ENCODE results near the gene GPSM1. TPM values are rescaled to one million over a fixed set of nuclear protein-coding genes. Genes with fewer than 3 reads are reported as not detected.

Gene GPSM1
- total and polyA plus RNA-seq, 7 donors, result 0.34 to 2.3 (median 1.3) TPM

GRCh38 chr9:136393531-136393930 is 66.2 kb downstream of the GPSM1 start:
- 86 to 89% (median 89%) methylated on average over 17 of the region's 17 CpGs for WGBS, 3 donors
- peaks cover 2 to 88% of the 10 kb centered on the region in 2 donors for H3K36me3 ChIP-seq (ENCODE audit: insufficient read depth in 1 of 2, low read depth in 1 of 2)
- intact Hi-C loops (cut with DNase I), result no loop called here
- ATAC-seq, result no peak
- DNase-seq, result peak in 1 of 2 donors; percentile 46
- no peaks in the 10 kb centered on the region for H3K27me3 ChIP-seq (ENCODE audit: insufficient read depth in 3 of 3, low read length in 2 of 3)
- peaks cover 1% of the 10 kb centered on the region for H3K4me1 ChIP-seq
- H3K4me3 ChIP-seq, result no peak overlapping the region
- no peak overlapping the region for H3K27ac ChIP-seq
- H3K9me3 ChIP-seq, result no peaks in the 10 kb centered on the region
- TF ChIP-seq CTCF (IDR thresholded peaks at IDR 0.05), result no peak

GRCh38 chr9:136394312-136395019 is 67.1 kb downstream of the GPSM1 start:
- no peaks in the 10 kb centered on the region for H3K9me3 ChIP-seq
- DNase-seq, result peak; percentile 66 to 70
- H3K27me3 ChIP-seq (ENCODE audit: insufficient read depth in 3 of 3, low read length in 2 of 3), result no peaks in the 10 kb centered on the region
- H3K36me3 ChIP-seq (ENCODE audit: insufficient read depth in 1 of 2, low read depth in 1 of 2), result peaks cover 2 to 79% of the 10 kb centered on the region in 2 donors
- WGBS, 3 donors, result 86 to 89% (median 87%) methylated on average over 21 of the region's 21 CpGs
- H3K4me3 ChIP-seq, result no peak overlapping the region
- H3K27ac ChIP-seq, result no peak overlapping the region
- intact Hi-C loops (cut with DNase I), result no loop called here
- H3K4me1 ChIP-seq, result peaks cover 10% of the 10 kb centered on the region
- no peak for ATAC-seq
- TF ChIP-seq CTCF (IDR thresholded peaks at IDR 0.05), result no peak

GRCh38 chr9:136395020-136395340 is 67.6 kb downstream of the GPSM1 start:
- intact Hi-C loops (cut with DNase I), result no loop called here
- WGBS, 3 donors, result 88 to 94% (median 91%) methylated on average over 13 of the region's 13 CpGs
- Histone ChIP-seq H3K4me1 (peaks cover 10% of the 10 kb centered on the region), H3K36me3 (ENCODE audit: insufficient read depth in 1 of 2, low read depth in 1 of 2) (peaks cover under 1 to 74% of the 10 kb centered on the region in 2 donors), H3K27ac (no peak overlapping the region), H3K27me3 (ENCODE audit: insufficient read depth in 3 of 3, low read length in 2 of 3) (no peaks in the 10 kb centered on the region), H3K9me3 (no peaks in the 10 kb centered on the region), H3K4me3 (no peak overlapping the region)
- no peak for ATAC-seq
- peak in 1 of 2 donors; percentile 46 for DNase-seq
- TF ChIP-seq CTCF (IDR thresholded peaks at IDR 0.05), result no peak

- peaks cover 0 to 71% of the 10 kb centered on the region in 2 donors for H3K36me3 ChIP-seq (ENCODE audit: insufficient read depth in 1 of 2, low read depth in 1 of 2)
- no peaks in the 10 kb centered on the region for H3K27me3 ChIP-seq (ENCODE audit: insufficient read depth in 3 of 3, low read length in 2 of 3)
- intact Hi-C loops (cut with DNase I), result no loop called here
- peak in 1 of 2 donors; percentile 47 for DNase-seq
- no peak overlapping the region for H3K4me3 ChIP-seq
- H3K9me3 ChIP-seq, result no peaks in the 10 kb centered on the region
- TF ChIP-seq CTCF (IDR thresholded peaks at IDR 0.05), result no peak
- no peak for ATAC-seq
- WGBS, 3 donors, result 82 to 89% (median 85%) methylated on average over 22 to 26 of the region's 26 CpGs
- H3K4me1 ChIP-seq, result peaks cover 10% of the 10 kb centered on the region
- no peak overlapping the region for H3K27ac ChIP-seq
These were observed 68.2 kb downstream of the GPSM1 start for GRCh38 chr9:136395345-136396218.
